Measurements from ENCODE around the gene ASCC1. TPM values are rescaled to one million over a fixed set of nuclear protein-coding genes. Genes with fewer than 3 reads are reported as not detected.

Gene ASCC1
- total RNA-seq, 1 experiment from 2014 or later, result 19.6 TPM

- in situ Hi-C loops (cut with HindIII; ENCODE audit: low sequenced_read_pairs), result no loop called here
- DNase-seq (ENCODE audit: low spot score), result peak; percentile 16
These were observed 153.0 kb downstream of the ASCC1 start for GRCh38 chr10:72062832-72063702.

- in situ Hi-C loops (cut with HindIII; ENCODE audit: low sequenced_read_pairs), result no loop called here
These were observed 153.7 kb downstream of the ASCC1 start for GRCh38 chr10:72062382-72062781.

GRCh38 chr10:72061930-72062329 lies 154.1 kb downstream of the ASCC1 start:
- in situ Hi-C loops (cut with HindIII; ENCODE audit: low sequenced_read_pairs), result no loop called here
- DNase-seq (ENCODE audit: low spot score), result no peak

More at GRCh38 chr10:72062382-72062781, 153.7 kb downstream of the ASCC1 start:
- DNase-seq (ENCODE audit: low spot score), result peak; percentile 23

GRCh38 chr10:72061491-72061890 lies 154.6 kb downstream of the ASCC1 start:
- in situ Hi-C loops (cut with HindIII; ENCODE audit: low sequenced_read_pairs), result no loop called here
- DNase-seq (ENCODE audit: low spot score), result peak; percentile 10

- DNase-seq (ENCODE audit: low spot score), result no peak
- in situ Hi-C loops (cut with HindIII; ENCODE audit: low sequenced_read_pairs), result no loop called here
These were observed 155.9 kb downstream of the ASCC1 start for GRCh38 chr10:72059843-72060822.

GRCh38 chr10:72058989-72059842 lies 156.9 kb downstream of the ASCC1 start:
- DNase-seq (ENCODE audit: low spot score), result no peak
- in situ Hi-C loops (cut with HindIII; ENCODE audit: low sequenced_read_pairs), result no loop called here

- no peak for DNase-seq (ENCODE audit: low spot score)
- in situ Hi-C loops (cut with HindIII; ENCODE audit: low sequenced_read_pairs), result no loop called here
These were observed 157.7 kb downstream of the ASCC1 start for GRCh38 chr10:72058347-72058898.

- peak; percentile 46 for DNase-seq (ENCODE audit: low spot score)
- in situ Hi-C loops (cut with HindIII; ENCODE audit: low sequenced_read_pairs), result no loop called here
These were observed 158.9 kb downstream of the ASCC1 start for GRCh38 chr10:72056932-72057751.

GRCh38 chr10:72056113-72056512 lies 160.0 kb downstream of the ASCC1 start:
- in situ Hi-C loops (cut with HindIII; ENCODE audit: low sequenced_read_pairs), result no loop called here
- DNase-seq (ENCODE audit: low spot score), result peak; percentile 43

- DNase-seq (ENCODE audit: low spot score), result no peak
- in situ Hi-C loops (cut with HindIII; ENCODE audit: low sequenced_read_pairs), result no loop called here
These were observed 162.4 kb downstream of the ASCC1 start for GRCh38 chr10:72053690-72054089.

GRCh38 chr10:72050873-72051272 lies 165.2 kb downstream of the ASCC1 start:
- DNase-seq (ENCODE audit: low spot score), result no peak
- in situ Hi-C loops (cut with HindIII; ENCODE audit: low sequenced_read_pairs), result no loop called here

GRCh38 chr10:72049969-72050781 lies 165.9 kb downstream of the ASCC1 start:
- DNase-seq (ENCODE audit: low spot score), result peak; percentile 21
- in situ Hi-C loops (cut with HindIII; ENCODE audit: low sequenced_read_pairs), result no loop called here

- in situ Hi-C loops (cut with HindIII; ENCODE audit: low sequenced_read_pairs), result no loop called here
- DNase-seq (ENCODE audit: low spot score), result no peak
These were observed 166.6 kb downstream of the ASCC1 start for GRCh38 chr10:72049472-72049871.

GRCh38 chr10:72048450-72049124 lies 167.5 kb downstream of the ASCC1 start:
- DNase-seq (ENCODE audit: low spot score), result peak; percentile 97
- in situ Hi-C loops (cut with HindIII; ENCODE audit: low sequenced_read_pairs), result no loop called here
